ENCODE results near the gene IGLL5.

Gene IGLL5

GRCh38 chr22:22886546-22886945 is 1.1 kb upstream of the IGLL5 start:
- H4K8ac ChIP-seq (ENCODE audit: low read depth, low read length): no peak overlapping the region
- no peak overlapping the region for H3K9ac ChIP-seq (ENCODE audit: low read length)
- no peak overlapping the region for H3K4me3 ChIP-seq (ENCODE audit: low read length)
- H3K79me2 ChIP-seq (ENCODE audit: control insufficient read depth, insufficient read depth, low read length): no peaks in the 10 kb centered on the region
- H3K79me1 ChIP-seq (ENCODE audit: low read length): no peaks in the 10 kb centered on the region
- no peak overlapping the region for H3K56ac ChIP-seq (ENCODE audit: low read length)
- no peak overlapping the region for H2BK5ac ChIP-seq (ENCODE audit: low read length)
- no peak overlapping the region for H4K5ac ChIP-seq (ENCODE audit: low read length)
- no peak overlapping the region for H2AK5ac ChIP-seq (ENCODE audit: low read length)
- H3K27me3 ChIP-seq (ENCODE audit: insufficient read depth, low read length, poor library complexity): no peaks in the 10 kb centered on the region
- H3K4me1 ChIP-seq (ENCODE audit: control insufficient read depth, low read depth, low read length): no peaks in the 10 kb centered on the region
- H3K4ac ChIP-seq (ENCODE audit: low read depth, low read length): no peak overlapping the region
- H3K36me3 ChIP-seq (ENCODE audit: control insufficient read depth, insufficient read depth, low read length): no peaks in the 10 kb centered on the region
- no peak overlapping the region for H3K23ac ChIP-seq (ENCODE audit: low read length)
- no peak overlapping the region for H2BK120ac ChIP-seq (ENCODE audit: low read depth, low read length)
- no CpG with 5 or more reads among the region's 4 CpGs for WGBS (ENCODE audit: extremely low coverage, insufficient coverage, low lambda C conversion rate)
- no peak overlapping the region for H3K27ac ChIP-seq (ENCODE audit: low read depth, low read length)
- no peak overlapping the region for H3K4me2 ChIP-seq (ENCODE audit: low read length)
- no peak overlapping the region for H2BK15ac ChIP-seq (replicated peaks; ENCODE audit: low read depth)
- DNase-seq: no peak
- no peak overlapping the region for H3K18ac ChIP-seq (ENCODE audit: low read length)

- no peak overlapping the region for H2BK15ac ChIP-seq (replicated peaks; ENCODE audit: low read depth)
- H3K4me2 ChIP-seq (ENCODE audit: low read length): no peak overlapping the region
- H3K27ac ChIP-seq (ENCODE audit: low read depth, low read length): no peak overlapping the region
- H3K23ac ChIP-seq (ENCODE audit: low read length): no peak overlapping the region
- H3K36me3 ChIP-seq (ENCODE audit: control insufficient read depth, insufficient read depth, low read length): no peaks in the 10 kb centered on the region
- no peak for DNase-seq
- no peaks in the 10 kb centered on the region for H3K79me2 ChIP-seq (ENCODE audit: control insufficient read depth, insufficient read depth, low read length)
- H4K8ac ChIP-seq (ENCODE audit: low read depth, low read length): no peak overlapping the region
- WGBS (ENCODE audit: extremely low coverage, insufficient coverage, low lambda C conversion rate): no CpG with 5 or more reads among the region's 13 CpGs
- no peak overlapping the region for H3K18ac ChIP-seq (ENCODE audit: low read length)
- H3K4me3 ChIP-seq (ENCODE audit: low read length): no peak overlapping the region
- H3K4me1 ChIP-seq (ENCODE audit: control insufficient read depth, low read depth, low read length): no peaks in the 10 kb centered on the region
- H3K9ac ChIP-seq (ENCODE audit: low read length): no peak overlapping the region
- H2AK5ac ChIP-seq (ENCODE audit: low read length): no peak overlapping the region
- no peak overlapping the region for H3K56ac ChIP-seq (ENCODE audit: low read length)
- no peak overlapping the region for H2BK120ac ChIP-seq (ENCODE audit: low read depth, low read length)
- no peak overlapping the region for H3K4ac ChIP-seq (ENCODE audit: low read depth, low read length)
- no peak overlapping the region for H4K5ac ChIP-seq (ENCODE audit: low read length)
- H3K27me3 ChIP-seq (ENCODE audit: insufficient read depth, low read length, poor library complexity): no peaks in the 10 kb centered on the region
- H2BK5ac ChIP-seq (ENCODE audit: low read length): no peak overlapping the region
- H3K79me1 ChIP-seq (ENCODE audit: low read length): no peaks in the 10 kb centered on the region
These were observed 1.1 kb downstream of the IGLL5 start for GRCh38 chr22:22888571-22889353.

GRCh38 chr22:22890085-22890484 is 2.5 kb downstream of the IGLL5 start:
- Histone ChIP-seq H3K36me3 (ENCODE audit: control insufficient read depth, insufficient read depth, low read length) (no peaks in the 10 kb centered on the region), H3K23ac (ENCODE audit: low read length) (no peak overlapping the region), H4K8ac (ENCODE audit: low read depth, low read length) (no peak overlapping the region), H3K56ac (ENCODE audit: low read length) (no peak overlapping the region), H2BK15ac (replicated peaks; ENCODE audit: low read depth) (no peak overlapping the region), H2BK120ac (ENCODE audit: low read depth, low read length) (no peak overlapping the region), H2BK5ac (ENCODE audit: low read length) (no peak overlapping the region), H3K18ac (ENCODE audit: low read length) (no peak overlapping the region), H3K9ac (ENCODE audit: low read length) (no peak overlapping the region), H3K4ac (ENCODE audit: low read depth, low read length) (no peak overlapping the region), H3K27me3 (ENCODE audit: insufficient read depth, low read length, poor library complexity) (no peaks in the 10 kb centered on the region), H4K5ac (ENCODE audit: low read length) (no peak overlapping the region), H3K79me2 (ENCODE audit: control insufficient read depth, insufficient read depth, low read length) (no peaks in the 10 kb centered on the region), H2AK5ac (ENCODE audit: low read length) (no peak overlapping the region), H3K27ac (ENCODE audit: low read depth, low read length) (no peak overlapping the region), H3K4me1 (ENCODE audit: control insufficient read depth, low read depth, low read length) (no peaks in the 10 kb centered on the region), H3K4me3 (ENCODE audit: low read length) (no peak overlapping the region), H3K4me2 (ENCODE audit: low read length) (no peak overlapping the region), H3K79me1 (ENCODE audit: low read length) (no peaks in the 10 kb centered on the region)
- DNase-seq: no peak

GRCh38 chr22:22891139-22891621 is 3.6 kb downstream of the IGLL5 start:
- Histone ChIP-seq H3K4me2 (ENCODE audit: low read length) (no peak overlapping the region), H3K79me1 (ENCODE audit: low read length) (no peaks in the 10 kb centered on the region), H3K4me1 (ENCODE audit: control insufficient read depth, low read depth, low read length) (no peaks in the 10 kb centered on the region), H3K23ac (ENCODE audit: low read length) (no peak overlapping the region), H3K18ac (ENCODE audit: low read length) (no peak overlapping the region), H3K27me3 (ENCODE audit: insufficient read depth, low read length, poor library complexity) (no peaks in the 10 kb centered on the region), H3K9ac (ENCODE audit: low read length) (no peak overlapping the region), H2BK120ac (ENCODE audit: low read depth, low read length) (no peak overlapping the region), H3K4ac (ENCODE audit: low read depth, low read length) (no peak overlapping the region), H2AK5ac (ENCODE audit: low read length) (no peak overlapping the region), H2BK5ac (ENCODE audit: low read length) (no peak overlapping the region), H3K79me2 (ENCODE audit: control insufficient read depth, insufficient read depth, low read length) (no peaks in the 10 kb centered on the region), H3K4me3 (ENCODE audit: low read length) (no peak overlapping the region), H3K56ac (ENCODE audit: low read length) (no peak overlapping the region), H3K27ac (ENCODE audit: low read depth, low read length) (no peak overlapping the region), H4K5ac (ENCODE audit: low read length) (no peak overlapping the region), H3K36me3 (ENCODE audit: control insufficient read depth, insufficient read depth, low read length) (no peaks in the 10 kb centered on the region), H2BK15ac (replicated peaks; ENCODE audit: low read depth) (no peak overlapping the region), H4K8ac (ENCODE audit: low read depth, low read length) (no peak overlapping the region)
- no peak for DNase-seq
- WGBS (ENCODE audit: extremely low coverage, insufficient coverage, low lambda C conversion rate): no CpG with 5 or more reads among the region's 3 CpGs

- no peak for DNase-seq
- no peak overlapping the region for H2BK5ac ChIP-seq (ENCODE audit: low read length)
- H3K79me2 ChIP-seq (ENCODE audit: control insufficient read depth, insufficient read depth, low read length): no peaks in the 10 kb centered on the region
- H2BK120ac ChIP-seq (ENCODE audit: low read depth, low read length): no peak overlapping the region
- no peak overlapping the region for H3K4me3 ChIP-seq (ENCODE audit: low read length)
- no peaks in the 10 kb centered on the region for H3K4me1 ChIP-seq (ENCODE audit: control insufficient read depth, low read depth, low read length)
- no peak overlapping the region for H3K9ac ChIP-seq (ENCODE audit: low read length)
- no peak overlapping the region for H3K4me2 ChIP-seq (ENCODE audit: low read length)
- H2AK5ac ChIP-seq (ENCODE audit: low read length): no peak overlapping the region
- no peak overlapping the region for H4K5ac ChIP-seq (ENCODE audit: low read length)
- H2BK15ac ChIP-seq (replicated peaks; ENCODE audit: low read depth): no peak overlapping the region
- no peaks in the 10 kb centered on the region for H3K79me1 ChIP-seq (ENCODE audit: low read length)
- H3K27ac ChIP-seq (ENCODE audit: low read depth, low read length): no peak overlapping the region
- no peaks in the 10 kb centered on the region for H3K27me3 ChIP-seq (ENCODE audit: insufficient read depth, low read length, poor library complexity)
- no CpG with 5 or more reads among the region's 1 CpG for WGBS (ENCODE audit: extremely low coverage, insufficient coverage, low lambda C conversion rate)
- H3K23ac ChIP-seq (ENCODE audit: low read length): no peak overlapping the region
- H3K4ac ChIP-seq (ENCODE audit: low read depth, low read length): no peak overlapping the region
- no peak overlapping the region for H4K8ac ChIP-seq (ENCODE audit: low read depth, low read length)
- H3K56ac ChIP-seq (ENCODE audit: low read length): no peak overlapping the region
- no peaks in the 10 kb centered on the region for H3K36me3 ChIP-seq (ENCODE audit: control insufficient read depth, insufficient read depth, low read length)
- H3K18ac ChIP-seq (ENCODE audit: low read length): no peak overlapping the region
These were observed 4.8 kb downstream of the IGLL5 start for GRCh38 chr22:22892096-22893052.
